ENCODE data around the gene RNASE3.
"Not testable (repeated sequence)": the region's sequence is repeated elsewhere in the genome, so short reads cannot be mapped to it uniquely, and the experiment has no call there.

The RNASE3 gene

DNA sequence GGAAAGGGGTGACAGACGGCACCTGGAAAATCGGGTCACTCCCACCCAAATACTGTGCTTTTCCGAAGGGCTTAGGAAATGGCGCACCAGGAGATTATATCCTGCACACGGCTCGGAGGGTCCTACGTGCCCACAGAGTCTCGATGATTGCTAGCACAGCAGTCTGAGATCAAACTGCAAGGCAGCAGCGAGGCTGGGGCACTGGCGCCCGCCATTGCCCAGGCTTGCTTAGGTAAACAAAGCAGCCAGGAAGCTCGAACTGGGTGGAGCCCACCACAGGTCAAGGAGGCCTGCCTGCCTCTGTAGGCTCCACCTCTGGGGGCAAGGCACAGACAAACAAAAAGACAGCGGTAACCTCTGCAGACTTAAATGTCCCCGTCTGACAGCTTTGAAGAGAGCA is 19.6 kb downstream of the RNASE3 start:
- not testable (repeated sequence) for DNase-seq (ENCODE audit: low read depth in 3 of 3, low spot score in 1 of 3)

GRCh38 chr14:20919038-20919756 is 28.0 kb downstream of the RNASE3 start:
- not testable (repeated sequence) for DNase-seq (ENCODE audit: low read depth in 3 of 3, low spot score in 1 of 3)

GRCh38 chr14:20923766-20924297 is 32.6 kb downstream of the RNASE3 start:
- DNase-seq (ENCODE audit: low read depth in 3 of 3, low spot score in 1 of 3): not testable (repeated sequence)

- DNase-seq (ENCODE audit: low read depth in 3 of 3, low spot score in 1 of 3): no peak
Observed at GRCh38 chr14:20934148-20934762, 43.1 kb downstream of the RNASE3 start.

DNA sequence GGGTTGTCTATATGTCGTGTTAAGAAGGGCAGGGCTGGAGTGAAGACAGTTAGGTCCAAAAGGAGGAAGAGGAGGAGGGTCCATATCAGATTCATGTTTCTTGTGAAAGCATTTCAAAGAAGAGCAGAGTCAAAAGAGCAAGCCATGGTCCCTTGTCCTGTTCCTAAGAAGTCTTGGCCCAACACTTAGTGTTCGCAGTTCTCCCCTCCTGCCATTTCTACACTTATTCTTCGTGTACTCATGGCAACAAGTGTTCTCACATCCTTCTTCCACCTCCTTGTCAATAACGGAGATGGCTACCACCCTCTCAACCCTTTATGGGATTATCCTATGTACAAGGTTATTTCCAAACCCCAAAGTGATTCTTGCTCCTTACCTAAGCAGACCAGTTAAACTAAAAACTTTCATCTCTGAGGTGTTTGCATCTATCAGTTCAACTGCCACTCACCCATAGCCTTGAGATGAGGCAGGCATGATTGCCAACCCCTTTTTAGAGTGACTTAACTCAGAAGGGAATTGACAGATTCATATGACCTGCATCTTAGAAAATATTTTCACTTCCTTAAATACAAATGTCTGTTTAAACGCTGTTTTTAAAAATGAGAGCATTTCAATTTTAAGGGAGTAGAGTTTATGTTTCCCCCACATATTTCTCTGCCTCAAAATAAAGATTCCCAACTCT is 44.3 kb downstream of the RNASE3 start:
- DNase-seq (ENCODE audit: low read depth in 3 of 3, low spot score in 1 of 3): no peak

Measured in stimulated activated CD4-positive, alpha-beta T cell treated with anti-CD3 and anti-CD28 coated beads, TNF-alpha, amount 100 ng/mL, for 1 hour (primary cell).